Measurements from ENCODE around the gene STK36.
A peak's percentile ranks its signal among the peaks of the same experiment; 100 is the strongest.

Gene STK36

GRCh38 chr2:218671654-218672566 lies at the start of gene STK36, which contains the start of gene RNF25:
STK36 (plus strand) TSS chr2:218672086; CDS start chr2:218672830, 744 bp downstream.
RNF25 (minus strand) TSS chr2:218672002; CDS start chr2:218671970, 32 bp downstream.
- in situ Hi-C loops (cut with HindIII; ENCODE audit: low pct_ligation_motif_present, low pct_unique_long_range_greater_than_20kb, low sequenced_read_pairs), result no loop called here
- DNase-seq, result peak; percentile 87

DNA sequence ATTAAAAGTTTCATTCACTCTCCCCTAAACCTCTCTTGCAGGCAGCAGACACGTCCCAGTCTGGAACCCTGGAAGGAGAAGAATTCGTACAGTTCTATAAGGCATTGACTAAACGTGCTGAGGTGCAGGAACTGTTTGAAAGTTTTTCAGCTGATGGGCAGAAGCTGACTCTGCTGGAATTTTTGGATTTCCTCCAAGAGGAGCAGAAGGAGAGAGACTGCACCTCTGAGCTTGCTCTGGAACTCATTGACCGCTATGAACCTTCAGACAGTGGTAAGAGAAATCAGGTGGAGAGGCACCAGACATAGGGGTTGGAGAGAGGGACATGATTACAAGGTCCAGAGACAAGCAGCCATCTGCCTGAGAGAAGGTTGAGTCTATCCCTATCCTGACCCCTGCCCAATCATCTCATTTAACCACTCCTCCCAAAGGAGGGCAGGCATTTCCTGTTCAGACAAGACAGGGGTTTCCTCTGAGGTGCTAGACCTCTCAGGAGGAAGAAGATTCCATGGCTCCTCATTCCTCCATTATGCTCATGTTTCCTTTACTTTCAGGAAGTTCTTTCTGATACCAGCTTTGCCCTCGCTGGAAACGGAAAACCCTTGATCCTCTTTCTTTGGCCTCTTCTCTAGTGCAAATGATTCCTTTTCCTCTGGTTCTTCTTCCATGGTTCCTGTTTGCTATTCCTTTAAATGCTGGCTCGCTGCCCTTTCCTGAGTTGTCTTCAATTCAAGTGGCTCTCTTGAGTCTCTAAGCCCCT lies 49.1 kb upstream of the STK36 start:
- in situ Hi-C loops (cut with HindIII; ENCODE audit: low pct_ligation_motif_present, low pct_unique_long_range_greater_than_20kb, low sequenced_read_pairs), result no loop called here
- DNase-seq, result no peak

DNA sequence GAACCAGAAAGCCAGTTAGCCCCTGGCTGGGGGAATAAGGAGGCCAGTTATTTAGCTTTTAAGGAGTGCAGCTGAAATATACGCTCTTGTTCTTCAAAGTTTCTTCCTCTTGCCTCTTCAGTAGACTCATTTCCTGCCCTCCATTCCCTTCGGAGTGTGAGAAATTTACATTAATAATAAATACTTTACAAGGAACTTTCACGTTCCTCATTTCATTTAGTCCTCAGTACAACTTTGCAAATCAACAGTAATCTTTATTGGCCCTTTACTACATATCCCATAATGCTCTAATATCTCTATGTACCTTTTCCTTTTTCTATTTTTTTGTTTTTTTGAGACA lies 48.5 kb upstream of the STK36 start:
- DNase-seq, result no peak
- in situ Hi-C loops (cut with HindIII; ENCODE audit: low pct_ligation_motif_present, low pct_unique_long_range_greater_than_20kb, low sequenced_read_pairs), result no loop called here

DNA sequence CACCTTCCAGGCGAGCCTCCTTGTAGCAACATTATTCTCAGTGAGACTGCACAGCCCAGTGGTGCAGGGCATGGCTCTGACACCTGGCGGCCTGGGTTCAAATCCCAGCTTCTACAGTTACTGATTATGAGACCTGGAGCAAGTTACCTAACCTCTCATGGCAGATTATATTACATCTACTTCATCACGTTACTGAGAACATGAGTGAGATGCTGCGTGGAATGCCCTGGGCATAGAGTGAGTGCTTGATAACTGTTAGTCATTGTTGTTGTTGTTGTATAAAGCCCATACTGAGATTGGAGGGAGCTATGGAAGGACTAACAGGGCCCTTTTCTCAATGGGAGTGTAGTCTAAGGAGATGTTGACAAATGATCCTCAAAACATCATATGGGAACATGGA lies 45.5 kb upstream of the STK36 start:
- no peak for DNase-seq
- in situ Hi-C loops (cut with HindIII; ENCODE audit: low pct_ligation_motif_present, low pct_unique_long_range_greater_than_20kb, low sequenced_read_pairs), result no loop called here

- in situ Hi-C loops (cut with HindIII; ENCODE audit: low pct_ligation_motif_present, low pct_unique_long_range_greater_than_20kb, low sequenced_read_pairs), result no loop called here
- DNase-seq, result no peak
Measured at GRCh38 chr2:218627939-218628338, 43.9 kb upstream of the STK36 start.

DNA sequence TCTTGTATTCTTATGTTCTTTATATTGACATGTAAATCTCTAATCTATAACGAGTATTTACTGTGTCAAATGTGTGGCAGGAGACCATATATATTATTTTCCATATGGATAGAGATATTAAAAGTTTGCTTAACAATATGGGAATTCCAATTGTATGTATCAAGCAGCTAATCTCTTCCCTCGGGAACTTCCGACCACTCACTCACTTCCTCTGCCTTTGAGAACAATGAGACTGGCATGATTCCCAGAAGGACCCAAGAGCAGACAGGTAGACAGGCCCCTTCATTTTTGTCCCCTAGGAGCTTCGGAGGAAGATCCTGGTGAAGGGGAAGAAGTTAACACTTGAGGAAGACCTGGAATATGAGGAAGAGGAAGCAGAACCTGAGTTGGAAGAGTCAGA lies 40.0 kb upstream of the STK36 start:
- no peak for DNase-seq
- in situ Hi-C loops (cut with HindIII; ENCODE audit: low pct_ligation_motif_present, low pct_unique_long_range_greater_than_20kb, low sequenced_read_pairs), result no loop called here

GRCh38 chr2:218635719-218636118 lies 36.2 kb upstream of the STK36 start:
- DNase-seq, result no peak
- in situ Hi-C loops (cut with HindIII; ENCODE audit: low pct_ligation_motif_present, low pct_unique_long_range_greater_than_20kb, low sequenced_read_pairs), result no loop called here

GRCh38 chr2:218638372-218638771 lies 33.5 kb upstream of the STK36 start:
- no peak for DNase-seq
- in situ Hi-C loops (cut with HindIII; ENCODE audit: low pct_ligation_motif_present, low pct_unique_long_range_greater_than_20kb, low sequenced_read_pairs), result no loop called here

- in situ Hi-C loops (cut with HindIII; ENCODE audit: low pct_ligation_motif_present, low pct_unique_long_range_greater_than_20kb, low sequenced_read_pairs), result no loop called here
- DNase-seq, result no peak
Measured at GRCh38 chr2:218642121-218642656, 29.7 kb upstream of the STK36 start.

GRCh38 chr2:218642786-218643185 lies 29.1 kb upstream of the STK36 start:
- DNase-seq, result no peak
- in situ Hi-C loops (cut with HindIII; ENCODE audit: low pct_ligation_motif_present, low pct_unique_long_range_greater_than_20kb, low sequenced_read_pairs), result no loop called here

DNA sequence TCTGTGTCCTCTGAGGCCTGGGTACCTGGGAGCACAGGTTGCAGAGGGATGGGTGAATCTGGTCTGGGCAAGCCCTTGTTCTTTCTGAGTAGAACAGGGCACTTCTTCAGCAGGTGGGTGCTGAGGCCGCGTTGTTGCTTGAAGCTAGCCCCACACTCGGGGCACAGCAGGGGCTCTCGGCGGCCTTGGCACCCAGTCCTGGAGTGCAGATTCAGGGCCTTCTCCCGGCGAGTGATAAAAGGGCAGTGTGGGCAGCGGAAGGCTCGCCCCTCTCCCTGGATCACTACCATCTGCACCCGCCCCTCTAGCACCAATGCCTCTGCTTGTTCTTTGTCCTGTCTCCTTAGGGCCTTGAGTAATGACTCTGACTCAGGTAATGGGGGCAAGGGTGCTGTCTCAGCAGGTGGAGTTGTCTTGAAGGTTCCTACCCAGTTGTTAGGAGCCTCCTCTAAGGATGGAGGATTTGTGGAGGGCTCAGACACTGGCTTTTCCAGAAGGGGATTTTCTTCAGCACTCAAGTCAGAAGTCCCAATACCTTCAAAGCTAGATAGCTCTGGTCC lies 28.1 kb upstream of the STK36 start:
- in situ Hi-C loops (cut with HindIII; ENCODE audit: low pct_ligation_motif_present, low pct_unique_long_range_greater_than_20kb, low sequenced_read_pairs), result no loop called here

GRCh38 chr2:218644721-218645120 lies 27.2 kb upstream of the STK36 start:
- peak; percentile 71 for DNase-seq
- in situ Hi-C loops (cut with HindIII; ENCODE audit: low pct_ligation_motif_present, low pct_unique_long_range_greater_than_20kb, low sequenced_read_pairs), result no loop called here

More for the DNA sequence above, 28.1 kb upstream of the STK36 start:
- no peak for DNase-seq

DNA sequence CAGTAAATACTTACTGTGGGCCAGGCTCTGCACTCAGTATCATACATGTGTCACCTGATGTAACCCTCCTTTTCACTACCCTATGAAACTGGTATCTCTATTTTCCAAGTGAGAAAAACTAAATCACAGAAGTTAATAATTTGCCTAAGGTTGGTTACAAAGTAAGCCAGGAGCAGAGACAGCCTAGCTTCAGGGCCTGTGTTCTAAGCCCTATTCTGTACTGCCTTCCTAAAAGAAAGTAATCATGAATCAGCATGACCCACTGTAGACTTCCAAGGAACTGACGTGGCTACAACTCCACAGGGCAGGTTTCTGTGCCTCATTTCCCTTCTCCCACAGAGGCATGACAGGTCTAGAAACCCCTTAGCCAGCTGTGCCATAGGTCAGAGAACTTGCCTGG lies 26.8 kb upstream of the STK36 start:
- in situ Hi-C loops (cut with HindIII; ENCODE audit: low pct_ligation_motif_present, low pct_unique_long_range_greater_than_20kb, low sequenced_read_pairs), result no loop called here
- DNase-seq, result peak; percentile 96

DNA sequence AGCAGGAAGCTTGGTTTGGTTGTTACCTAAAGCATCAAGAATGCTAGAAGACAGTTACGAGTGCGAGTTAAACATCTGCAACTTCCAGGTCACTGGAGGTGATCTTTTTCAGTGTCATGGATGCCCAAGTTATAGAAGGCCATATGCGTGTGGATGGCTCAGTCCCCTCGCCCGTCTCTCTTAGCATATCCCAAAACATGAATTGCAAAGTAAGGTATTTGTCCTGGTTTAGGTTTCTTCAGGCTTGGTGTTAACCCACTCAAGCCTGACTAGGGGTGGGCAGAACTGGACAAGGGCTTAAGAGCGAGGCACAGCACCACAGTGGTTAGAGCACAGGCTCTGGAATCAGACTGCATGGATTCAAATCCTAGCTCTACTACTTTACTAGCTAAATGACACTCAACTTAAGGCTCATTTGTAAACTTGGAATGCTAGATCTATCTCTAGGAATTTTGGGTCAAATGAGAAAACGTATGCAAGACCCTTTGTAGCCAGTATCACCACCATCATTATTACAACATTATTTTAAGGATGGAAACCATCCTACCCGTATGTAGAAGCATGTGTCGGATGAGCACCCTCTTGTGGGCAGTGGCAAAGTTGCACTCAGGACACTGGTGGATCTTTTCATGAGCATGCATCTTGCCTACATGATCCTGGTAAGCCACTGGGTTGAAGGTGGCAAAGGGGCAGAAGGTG lies 23.6 kb upstream of the STK36 start:
- DNase-seq, result peak; percentile 75
- in situ Hi-C loops (cut with HindIII; ENCODE audit: low pct_ligation_motif_present, low pct_unique_long_range_greater_than_20kb, low sequenced_read_pairs), result no loop called here

DNA sequence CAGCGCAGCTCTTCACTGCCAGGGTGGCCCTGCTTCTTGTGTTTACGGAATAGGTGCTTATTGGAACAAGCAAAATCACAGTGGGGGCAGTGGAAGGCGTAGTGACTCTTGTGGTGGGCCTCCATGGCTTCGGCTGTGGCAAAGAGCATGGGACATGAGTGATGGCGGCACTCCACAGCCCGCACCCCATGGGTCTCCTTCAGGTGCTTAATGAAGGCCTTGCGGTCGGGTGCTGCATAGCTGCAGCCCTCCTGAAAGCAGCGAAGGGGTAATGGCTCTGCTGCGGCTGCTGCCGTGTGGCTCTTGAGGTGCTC lies 23.1 kb upstream of the STK36 start:
- DNase-seq, result no peak
- in situ Hi-C loops (cut with HindIII; ENCODE audit: low pct_ligation_motif_present, low pct_unique_long_range_greater_than_20kb, low sequenced_read_pairs), result no loop called here

DNA sequence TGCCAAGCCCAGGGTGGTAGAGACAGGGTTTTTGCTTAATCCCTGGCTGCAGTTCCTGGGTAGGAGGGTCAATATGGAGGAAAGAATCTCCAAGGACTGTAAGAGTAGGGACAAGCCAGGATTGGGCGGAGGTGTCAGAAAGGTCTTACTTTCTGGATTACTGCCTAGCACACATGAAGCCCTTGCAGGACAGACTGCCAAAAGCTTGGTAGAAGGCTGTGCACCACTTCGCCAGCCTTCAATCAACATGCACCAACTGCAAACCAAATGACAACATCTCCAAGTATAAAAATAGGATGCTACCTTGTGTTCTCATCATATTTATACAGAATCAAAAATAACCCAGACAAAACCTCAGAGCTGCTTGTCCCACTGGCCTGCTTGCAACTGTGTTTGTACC lies 16.1 kb upstream of the STK36 start:
- in situ Hi-C loops (cut with HindIII; ENCODE audit: low pct_ligation_motif_present, low pct_unique_long_range_greater_than_20kb, low sequenced_read_pairs), result no loop called here

DNA sequence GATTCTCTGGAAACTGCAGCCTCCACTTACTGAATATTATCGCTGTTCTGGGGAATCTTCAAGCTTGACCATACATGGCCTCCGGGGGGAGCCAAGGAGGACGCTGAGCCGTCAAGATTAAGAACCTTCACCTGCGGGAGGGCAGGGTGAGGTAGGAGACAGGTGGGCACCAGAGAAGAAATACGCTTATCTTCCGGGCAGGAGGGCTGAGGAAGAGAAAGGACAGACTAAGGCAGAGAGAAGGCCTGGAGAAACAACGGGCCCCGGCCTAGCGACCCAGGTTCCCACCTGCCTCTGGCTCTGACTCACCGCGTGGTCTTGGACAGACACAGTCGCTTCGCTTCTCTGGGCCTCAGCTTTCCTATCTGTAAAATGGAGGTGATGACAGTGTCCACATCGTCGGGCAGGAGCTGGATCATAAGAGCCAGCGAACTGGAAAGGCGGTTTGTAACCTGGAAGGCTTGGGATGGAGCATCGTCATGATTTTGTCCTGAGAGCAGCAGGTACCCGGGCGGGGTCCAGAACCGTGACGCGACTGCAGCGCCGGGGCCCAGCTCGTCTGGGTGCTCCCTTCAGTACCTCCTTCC lies 13.1 kb upstream of the STK36 start:
- peak; percentile 73 for DNase-seq
- in situ Hi-C loops (cut with HindIII; ENCODE audit: low pct_ligation_motif_present, low pct_unique_long_range_greater_than_20kb, low sequenced_read_pairs), result no loop called here

More for the DNA sequence above, 16.1 kb upstream of the STK36 start:
- DNase-seq, result no peak

- peak; percentile 90 for DNase-seq
Measured at GRCh38 chr2:218659258-218659987, 12.5 kb upstream of the STK36 start, which contains the start of the genes BCS1L and ZNF142. BCS1L (plus strand) TSS chr2:218659683; CDS start chr2:218660988, 1,305 bp downstream. ZNF142 (minus strand) TSS chr2:218659623; CDS start chr2:218656429, 3,194 bp downstream.

More at GRCh38 chr2:218659258-218659987, 12.5 kb upstream of the STK36 start, which contains the start of the genes BCS1L and ZNF142:
- in situ Hi-C loops (cut with HindIII; ENCODE audit: low pct_ligation_motif_present, low pct_unique_long_range_greater_than_20kb, low sequenced_read_pairs), result no loop called here
